DMS153 treated with DMSO at 0.1 percent for 48 hours (cell line): ENCODE data around the gene APMAP.
A peak's percentile ranks its signal among the peaks of the same experiment; 100 is the strongest.

Experiments
- DNase-seq: peaks from one replicate; lab custom pipeline; 2025; ENCODE audit not compliant: unreplicated experiment; lab: John Stamatoyannopoulos, UW

Gene APMAP

GRCh38 chr20:24992487-24993205, at the start of gene APMAP:
Gene APMAP (minus strand): TSS chr20:24992751. CDS start chr20:24992688, 63 bp downstream.
- DNase-seq = peak; percentile 88

DNA sequence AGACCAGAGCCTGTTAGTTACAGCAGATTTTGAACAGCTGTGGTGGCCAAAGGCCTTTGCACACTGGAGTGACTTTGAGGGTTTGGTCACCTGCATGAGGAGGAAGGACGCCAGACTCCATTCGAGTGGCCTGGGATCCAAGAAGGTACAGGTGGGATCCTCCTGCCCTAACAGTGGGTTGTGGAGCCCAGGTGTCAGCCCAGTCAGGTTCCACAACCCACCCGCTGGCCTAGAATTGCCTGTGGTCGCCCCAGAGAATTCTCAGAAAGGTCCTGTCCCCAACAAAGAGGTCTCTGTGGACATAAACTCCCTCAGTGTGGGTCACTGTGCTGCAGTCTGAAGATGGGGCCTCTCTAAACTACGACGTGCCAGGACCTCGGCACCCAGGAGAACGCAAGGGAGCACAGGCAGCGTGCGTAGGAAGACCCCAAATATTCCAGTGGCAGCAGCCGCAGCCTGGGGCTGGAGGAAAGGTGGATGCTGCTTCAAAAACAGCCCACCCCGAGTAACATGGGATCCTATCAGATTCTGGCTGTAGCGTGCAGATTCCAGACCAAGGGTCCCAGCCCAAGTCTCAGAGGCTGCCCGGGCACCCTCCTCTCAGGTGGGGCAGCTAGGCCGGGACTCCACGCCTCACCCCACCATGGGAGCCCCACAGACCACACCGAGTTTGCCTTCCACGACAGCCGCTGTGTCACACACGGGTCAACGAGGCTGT, 49.4 kb upstream of the APMAP start:
- DNase-seq = no peak

DNA sequence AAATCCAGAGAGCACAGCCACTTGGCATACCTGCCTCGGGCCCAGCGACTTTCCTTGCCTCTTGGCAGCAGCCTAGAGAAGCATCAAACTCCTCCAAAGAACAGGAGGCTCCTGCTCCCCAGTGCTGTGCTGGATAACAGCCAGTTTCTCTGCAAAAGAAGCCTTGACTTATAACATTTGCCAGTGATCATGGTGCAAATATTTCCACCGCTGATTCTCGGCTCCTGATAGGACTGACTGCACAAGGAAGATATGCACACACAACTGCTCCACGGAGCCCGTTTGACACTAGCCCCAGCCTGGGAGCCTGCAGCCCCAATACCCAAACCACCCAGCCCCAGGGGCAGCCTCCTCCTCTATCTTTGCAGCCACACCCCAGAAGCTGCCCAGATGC, 47.9 kb upstream of the APMAP start:
- no peak for DNase-seq

DNA sequence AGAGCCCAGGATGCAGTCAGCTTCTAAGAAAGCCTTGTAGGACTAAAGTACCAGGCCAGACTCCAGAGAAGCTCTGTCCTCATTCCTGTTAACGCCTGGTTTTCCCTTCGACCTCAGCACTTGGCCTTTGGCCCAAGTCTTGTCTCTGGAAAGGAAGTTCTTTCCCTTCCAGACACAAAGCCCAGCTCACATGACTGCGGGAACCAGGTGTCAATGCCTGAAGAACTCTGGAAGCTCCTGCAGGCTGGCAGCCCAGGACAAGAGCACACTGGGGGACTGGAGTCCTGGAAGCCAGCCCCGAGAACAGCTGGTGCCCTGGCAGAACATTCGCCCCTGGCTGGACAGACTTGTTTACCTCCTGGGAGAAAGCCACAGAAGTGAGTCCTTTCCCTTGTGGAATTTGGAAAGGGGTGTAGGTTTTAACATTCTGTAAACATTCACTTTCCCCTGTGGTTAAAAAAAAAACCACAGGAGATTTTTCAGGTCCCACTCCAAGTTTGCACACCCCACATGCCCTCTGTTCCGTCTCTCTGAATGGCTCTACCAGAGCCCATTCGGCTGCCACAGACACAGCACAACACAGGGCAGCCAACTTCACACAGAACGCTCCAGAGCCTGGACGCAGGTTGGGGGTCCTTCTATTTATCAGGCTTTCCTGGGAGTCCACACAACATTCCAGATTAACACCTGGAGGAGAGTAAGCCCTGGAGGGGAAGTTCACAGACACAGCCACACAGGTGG, 47.3 kb upstream of the APMAP start:
- DNase-seq = no peak

DNA sequence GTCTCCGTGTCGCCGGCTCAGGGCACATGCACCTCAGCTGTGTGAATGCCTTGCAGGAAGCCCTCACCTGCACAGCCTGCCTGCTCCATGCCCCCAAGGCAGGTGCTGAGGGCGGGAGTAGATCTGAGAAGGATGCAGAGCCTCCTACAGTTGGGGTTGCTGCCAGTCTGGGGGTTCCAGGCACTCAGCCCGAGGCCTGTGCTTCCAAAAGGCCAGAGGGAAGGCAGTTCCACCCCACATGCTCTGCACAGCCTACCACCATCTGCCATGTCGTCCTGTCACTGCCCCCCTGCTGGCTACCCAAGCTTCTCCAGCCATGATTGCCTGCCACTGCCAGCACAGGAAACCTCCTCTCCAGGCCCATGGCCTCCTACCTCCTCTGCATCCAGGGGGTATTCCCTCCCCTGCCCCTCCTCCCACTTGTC, 46.1 kb upstream of the APMAP start:
- no peak for DNase-seq

DNA sequence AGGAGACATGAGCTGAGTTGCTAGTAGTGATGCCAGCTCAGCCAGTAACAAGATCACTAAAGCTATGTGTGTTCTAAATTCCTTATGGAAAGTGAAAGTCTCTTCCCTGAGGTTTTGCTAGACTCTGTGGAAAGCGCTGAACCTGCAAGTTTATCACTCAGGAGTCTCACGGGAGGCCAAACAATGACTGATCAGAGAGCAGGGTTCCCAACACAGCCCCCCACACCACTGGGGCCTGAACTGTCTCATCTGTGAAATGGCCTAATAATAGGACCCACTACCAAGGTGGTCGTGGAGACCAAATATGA, 45.5 kb upstream of the APMAP start:
- no peak for DNase-seq

GRCh38 chr20:25037288-25038102, 44.9 kb upstream of the APMAP start:
- DNase-seq = peak; percentile 29

DNA sequence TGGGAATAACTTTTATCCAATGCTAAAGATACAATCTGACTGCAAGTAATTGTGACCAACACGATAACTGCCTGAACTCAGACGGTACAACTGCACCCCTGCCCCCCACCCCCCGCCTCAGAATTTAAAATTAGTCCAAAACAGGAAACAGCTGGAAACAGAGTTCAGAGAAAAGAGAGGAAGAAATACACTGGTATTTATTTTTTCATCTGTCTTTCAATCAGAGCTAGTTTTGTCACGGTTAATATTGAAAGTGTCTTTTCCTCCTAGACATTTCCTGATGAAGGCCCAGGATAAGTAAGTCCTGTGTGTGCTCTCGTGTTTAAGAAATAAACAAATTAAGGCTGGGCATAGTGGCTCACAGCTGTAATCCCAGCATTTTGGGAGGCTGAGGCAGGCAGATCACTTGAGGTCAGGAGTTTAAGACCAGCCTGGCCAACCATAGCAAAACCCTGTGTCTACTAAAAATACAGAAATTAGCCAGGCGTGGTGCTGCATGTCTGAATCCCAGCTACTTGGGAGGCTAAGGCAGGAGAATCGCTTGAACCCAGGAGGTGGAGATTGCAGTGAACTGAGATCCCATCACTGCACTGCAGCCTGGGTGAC, 43.9 kb upstream of the APMAP start:
- no peak for DNase-seq

- DNase-seq = no peak
Measured at GRCh38 chr20:25035921-25036320, 43.4 kb upstream of the APMAP start.

- DNase-seq = no peak
Measured at GRCh38 chr20:25033924-25034300, 41.4 kb upstream of the APMAP start.

DNA sequence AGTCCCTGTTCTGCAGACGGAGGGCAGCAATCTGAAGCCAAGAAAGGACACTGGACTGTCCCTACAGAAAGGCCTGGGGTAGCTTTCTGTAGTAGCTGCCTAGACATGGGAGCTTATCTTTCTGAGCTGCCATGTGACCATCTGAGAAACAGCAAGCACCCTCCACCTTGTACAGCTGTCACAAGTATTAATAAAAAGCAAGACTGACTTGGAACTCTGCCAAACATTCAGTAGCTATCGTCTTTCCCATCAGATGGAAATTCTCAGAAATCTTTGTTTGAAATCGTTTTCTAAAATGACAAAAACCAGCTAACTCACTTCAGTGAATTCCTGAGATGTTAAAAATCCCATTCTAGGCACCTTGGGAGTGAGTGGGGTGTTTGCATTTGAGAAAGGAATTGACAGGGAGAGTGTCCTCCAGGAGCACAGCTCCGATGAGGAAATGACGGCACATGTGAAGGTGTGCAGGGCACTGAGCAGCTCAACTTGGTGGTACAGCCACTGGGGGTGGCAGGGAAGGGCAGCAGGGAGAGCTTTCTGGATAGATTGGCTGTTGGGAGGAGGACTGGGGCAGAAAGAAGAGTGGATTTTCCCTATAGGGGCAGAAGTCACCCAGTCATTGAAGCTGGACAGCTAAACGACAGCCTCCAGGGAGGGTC, 40.8 kb upstream of the APMAP start:
- DNase-seq = no peak

GRCh38 chr20:25032478-25033264, 40.1 kb upstream of the APMAP start:
- no peak for DNase-seq

GRCh38 chr20:25032065-25032477, 39.5 kb upstream of the APMAP start:
- DNase-seq = no peak

- no peak for DNase-seq
Measured at GRCh38 chr20:25031241-25031640, 38.7 kb upstream of the APMAP start.

DNA sequence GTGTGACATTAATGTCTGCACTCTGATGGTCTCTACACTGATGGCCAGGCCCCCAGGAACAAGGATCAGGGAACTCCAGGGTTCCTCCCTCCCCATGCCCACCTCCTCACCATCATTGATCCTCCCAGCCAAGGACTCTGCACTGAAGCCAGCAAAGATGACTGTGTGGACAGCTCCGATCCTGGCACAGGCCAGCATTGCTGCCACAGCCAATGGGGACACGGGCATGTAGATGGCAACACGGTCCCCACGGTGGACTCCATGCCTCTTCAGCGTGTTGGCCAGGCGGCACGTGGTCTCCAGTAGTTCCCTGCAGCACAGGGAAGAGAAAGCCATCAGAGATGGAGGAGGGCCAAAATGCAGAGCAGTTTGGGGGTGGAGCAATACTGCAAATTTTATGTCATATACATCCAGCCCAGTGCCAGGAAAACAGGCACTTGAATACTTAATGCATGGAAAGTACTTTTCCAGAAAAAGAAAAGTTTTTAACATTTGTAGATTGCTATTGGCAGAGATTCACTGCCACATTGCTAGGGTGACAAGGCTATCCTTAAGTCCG, 38.2 kb upstream of the APMAP start:
- no peak for DNase-seq

DNA sequence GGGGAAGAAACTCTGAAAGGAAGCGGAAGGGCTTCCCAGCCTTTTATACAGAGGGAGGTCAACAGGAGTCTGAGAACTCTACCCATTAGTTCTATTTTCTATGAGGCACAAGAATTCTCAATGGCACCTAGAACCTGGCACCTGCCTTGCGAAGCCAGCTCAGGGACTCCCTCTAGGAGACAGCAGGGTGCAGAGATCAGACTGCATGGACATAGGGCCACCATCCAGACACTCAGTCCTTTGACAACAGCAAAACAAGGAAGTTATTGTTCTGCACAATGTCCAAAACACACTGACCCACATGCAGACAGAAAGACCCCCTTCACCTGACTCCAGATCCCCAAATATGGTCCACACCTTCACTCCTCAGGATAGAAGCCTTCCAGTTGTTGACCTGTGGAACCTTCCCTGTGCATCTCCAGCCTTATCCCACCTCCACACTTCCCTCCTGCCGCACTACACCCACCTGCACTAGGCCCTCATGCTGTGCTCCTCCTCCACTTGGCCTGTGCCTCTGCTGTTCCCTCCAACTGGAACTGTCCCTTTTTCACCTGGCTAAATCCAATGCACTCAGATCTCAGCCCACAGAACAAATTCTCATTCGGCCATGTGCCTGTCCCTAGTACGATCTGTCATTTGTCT, 37.6 kb upstream of the APMAP start:
- DNase-seq = no peak

DNA sequence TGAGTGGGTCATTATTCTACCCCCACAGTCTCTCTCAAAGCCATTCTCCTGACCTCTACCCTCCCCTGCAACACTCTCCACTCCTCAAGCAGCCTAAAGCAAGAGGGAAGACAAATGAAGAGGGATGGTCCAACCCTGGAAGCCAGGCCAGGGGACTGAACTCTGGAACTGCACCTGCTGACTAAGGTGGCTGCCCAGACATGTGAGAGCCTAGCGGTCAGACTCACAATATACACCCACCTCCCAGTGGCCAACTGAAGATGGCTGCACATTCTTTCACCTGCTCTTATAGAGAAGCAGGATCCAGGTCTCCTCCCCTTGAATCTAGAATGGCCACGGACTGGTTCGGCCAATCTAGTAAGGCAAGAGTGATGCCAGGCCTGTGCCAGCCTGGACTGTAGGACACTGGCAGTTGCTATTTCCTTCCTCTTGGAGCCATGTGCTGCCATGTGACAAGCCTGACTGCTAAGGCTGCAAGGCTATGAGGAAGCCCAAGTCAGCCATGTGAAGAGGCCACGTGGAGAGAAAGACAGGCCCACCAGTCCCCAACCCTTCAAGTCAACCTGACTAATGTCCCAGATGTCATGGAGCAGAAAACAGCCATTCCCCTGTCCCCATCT, 33.5 kb upstream of the APMAP start:
- DNase-seq = no peak

- DNase-seq = no peak
Measured at GRCh38 chr20:25025091-25025861, 32.7 kb upstream of the APMAP start.
